SK-N-SH treated with all-trans-retinoic acid at 6 μM for 48 hours (cell line): ENCODE data around the gene CGB5.
"Not testable (repeated sequence)": the region's sequence is repeated elsewhere in the genome, so short reads cannot be mapped to it uniquely, and the experiment has no call there.

Source experiments
- ARNTL ChIP-seq: fragments of 450-650 bp; formaldehyde crosslinking; IDR thresholded peaks from 2 replicates; pipeline ENCODE4 v1.5.0; 2020; ENCODE audit warnings: low read depth, mild to moderate bottlenecking, moderate library complexity, borderline replicate concordance
- BACH2 ChIP-seq: fragments of 250-450 bp; sonication (Bioruptor Pico); IDR thresholded peaks from 2 replicates; pipeline ENCODE4 v1.9.0; 2021; ENCODE audit warnings: mild to moderate bottlenecking, borderline replicate concordance
- CSDC2 ChIP-seq: fragments of 250-450 bp; sonication (Bioruptor Pico); IDR thresholded peaks from 2 replicates; pipeline ENCODE4 v1.5.0; 2020; ENCODE audit warnings: mild to moderate bottlenecking, moderate library complexity
- CSRNP3 ChIP-seq: fragments of 250-450 bp; sonication (Bioruptor Pico); IDR thresholded peaks from 2 replicates; pipeline ENCODE4 v1.5.1; 2021; ENCODE audit warnings: mild to moderate bottlenecking, moderate library complexity
- GLIS3 ChIP-seq: fragments of 250-450 bp; sonication (Bioruptor Pico); IDR thresholded peaks from 2 replicates; pipeline ENCODE4 v1.5.0; 2020; ENCODE audit warnings: mild to moderate bottlenecking, moderate library complexity
- ISL1 ChIP-seq: fragments of 250-450 bp; sonication (Bioruptor Pico); IDR thresholded peaks from 2 replicates; pipeline ENCODE4 v2.1.2; 2022; ENCODE audit warnings: mild to moderate bottlenecking, moderate library complexity
- PATZ1 ChIP-seq: fragments of 250-450 bp; sonication (Bioruptor Pico); IDR thresholded peaks from 2 replicates; pipeline ENCODE4 v1.8.0; 2020; ENCODE audit warnings: mild to moderate bottlenecking, moderate library complexity, borderline replicate concordance
- RARB ChIP-seq: fragments of 250-450 bp; sonication (Bioruptor Pico); IDR thresholded peaks from 2 replicates; pipeline ENCODE4 v1.8.0; 2021; ENCODE audit warnings: mild to moderate bottlenecking, moderate library complexity
- SNAI2 ChIP-seq: fragments of 250-450 bp; sonication (Bioruptor Pico); IDR thresholded peaks from 2 replicates; pipeline ENCODE4 v1.5.0; 2020; ENCODE audit warnings: mild to moderate bottlenecking, moderate library complexity
- TCF4 ChIP-seq: fragments of 250-450 bp; sonication (Bioruptor Pico); IDR thresholded peaks from 2 replicates; pipeline ENCODE4 v1.8.0; 2021; ENCODE audit warnings: mild to moderate bottlenecking, moderate library complexity, borderline replicate concordance
- ZFP30 ChIP-seq: fragments of 450-650 bp; formaldehyde crosslinking; IDR thresholded peaks from 2 replicates; pipeline ENCODE4 v1.5.0; 2022; ENCODE audit warnings: mild to moderate bottlenecking, moderate library complexity
- TF ChIP-seq, protein P1 (sequence below): fragments of 250-450 bp; sonication (Bioruptor Pico); IDR thresholded peaks from 2 replicates; pipeline ENCODE4 v1.5.0; 2020; ENCODE audit warnings: mild to moderate bottlenecking, moderate library complexity
- TF ChIP-seq, protein P2 (sequence below): fragments of 250-450 bp; sonication (Bioruptor Pico); IDR thresholded peaks from 2 replicates; pipeline ENCODE4 v1.5.1; 2020; ENCODE audit warnings: low read depth, mild to moderate bottlenecking, moderate library complexity

DNA sequence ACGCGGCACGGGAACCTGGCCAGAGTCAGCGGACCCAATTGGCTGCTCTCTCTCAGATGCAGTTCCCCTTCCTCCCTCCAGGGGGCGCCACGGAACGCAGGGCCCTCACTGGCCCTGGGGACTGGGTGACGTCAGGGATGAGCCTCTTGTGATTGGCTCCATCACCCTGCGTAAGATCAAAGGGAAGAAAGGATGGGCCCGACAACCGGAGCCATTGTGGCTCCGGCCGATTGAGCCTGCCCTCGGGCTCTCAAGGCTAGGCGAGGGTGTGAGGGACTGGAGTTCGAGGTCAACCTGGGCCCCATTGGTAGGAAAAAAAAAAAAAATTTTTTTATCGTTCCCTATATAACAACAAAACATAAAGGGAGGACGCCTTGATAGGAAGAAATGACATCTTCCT lies 6.8 kb upstream of the CGB5 start, which contains the start of gene CGB1:
- TF ChIP-seq PATZ1; CSRNP3 (CRISPR knock-in tag); ISL1; TCF4; ZFP30 (CRISPR knock-in tag); BACH2 (CRISPR knock-in tag); CSDC2 (CRISPR knock-in tag); ARNTL (CRISPR knock-in tag); SNAI2 (CRISPR knock-in tag); RARB (CRISPR knock-in tag); GLIS3: not testable (repeated sequence)
- TF ChIP-seq, protein P1, sequence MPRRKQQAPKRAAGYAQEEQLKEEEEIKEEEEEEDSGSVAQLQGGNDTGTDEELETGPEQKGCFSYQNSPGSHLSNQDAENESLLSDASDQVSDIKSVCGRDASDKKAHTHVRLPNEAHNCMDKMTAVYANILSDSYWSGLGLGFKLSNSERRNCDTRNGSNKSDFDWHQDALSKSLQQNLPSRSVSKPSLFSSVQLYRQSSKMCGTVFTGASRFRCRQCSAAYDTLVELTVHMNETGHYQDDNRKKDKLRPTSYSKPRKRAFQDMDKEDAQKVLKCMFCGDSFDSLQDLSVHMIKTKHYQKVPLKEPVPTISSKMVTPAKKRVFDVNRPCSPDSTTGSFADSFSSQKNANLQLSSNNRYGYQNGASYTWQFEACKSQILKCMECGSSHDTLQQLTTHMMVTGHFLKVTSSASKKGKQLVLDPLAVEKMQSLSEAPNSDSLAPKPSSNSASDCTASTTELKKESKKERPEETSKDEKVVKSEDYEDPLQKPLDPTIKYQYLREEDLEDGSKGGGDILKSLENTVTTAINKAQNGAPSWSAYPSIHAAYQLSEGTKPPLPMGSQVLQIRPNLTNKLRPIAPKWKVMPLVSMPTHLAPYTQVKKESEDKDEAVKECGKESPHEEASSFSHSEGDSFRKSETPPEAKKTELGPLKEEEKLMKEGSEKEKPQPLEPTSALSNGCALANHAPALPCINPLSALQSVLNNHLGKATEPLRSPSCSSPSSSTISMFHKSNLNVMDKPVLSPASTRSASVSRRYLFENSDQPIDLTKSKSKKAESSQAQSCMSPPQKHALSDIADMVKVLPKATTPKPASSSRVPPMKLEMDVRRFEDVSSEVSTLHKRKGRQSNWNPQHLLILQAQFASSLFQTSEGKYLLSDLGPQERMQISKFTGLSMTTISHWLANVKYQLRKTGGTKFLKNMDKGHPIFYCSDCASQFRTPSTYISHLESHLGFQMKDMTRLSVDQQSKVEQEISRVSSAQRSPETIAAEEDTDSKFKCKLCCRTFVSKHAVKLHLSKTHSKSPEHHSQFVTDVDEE (CRISPR knock-in tag) = not testable (repeated sequence)
- TF ChIP-seq, protein P2, sequence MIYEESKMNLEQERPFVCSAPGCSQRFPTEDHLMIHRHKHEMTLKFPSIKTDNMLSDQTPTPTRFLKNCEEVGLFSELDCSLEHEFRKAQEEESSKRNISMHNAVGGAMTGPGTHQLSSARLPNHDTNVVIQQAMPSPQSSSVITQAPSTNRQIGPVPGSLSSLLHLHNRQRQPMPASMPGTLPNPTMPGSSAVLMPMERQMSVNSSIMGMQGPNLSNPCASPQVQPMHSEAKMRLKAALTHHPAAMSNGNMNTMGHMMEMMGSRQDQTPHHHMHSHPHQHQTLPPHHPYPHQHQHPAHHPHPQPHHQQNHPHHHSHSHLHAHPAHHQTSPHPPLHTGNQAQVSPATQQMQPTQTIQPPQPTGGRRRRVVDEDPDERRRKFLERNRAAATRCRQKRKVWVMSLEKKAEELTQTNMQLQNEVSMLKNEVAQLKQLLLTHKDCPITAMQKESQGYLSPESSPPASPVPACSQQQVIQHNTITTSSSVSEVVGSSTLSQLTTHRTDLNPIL (CRISPR knock-in tag) = not testable (repeated sequence)
